LNCAP (cell line): ENCODE data around the gene RNASEH2B.

ENCODE experiments used
- TF ChIP-seq, protein P1 (sequence below): fragments of 450-650 bp; IDR thresholded peaks from 2 replicates; pipeline ENCODE4 v1.5.1; 2017; ENCODE audit warnings: mild to moderate bottlenecking

The RNASEH2B gene

DNA sequence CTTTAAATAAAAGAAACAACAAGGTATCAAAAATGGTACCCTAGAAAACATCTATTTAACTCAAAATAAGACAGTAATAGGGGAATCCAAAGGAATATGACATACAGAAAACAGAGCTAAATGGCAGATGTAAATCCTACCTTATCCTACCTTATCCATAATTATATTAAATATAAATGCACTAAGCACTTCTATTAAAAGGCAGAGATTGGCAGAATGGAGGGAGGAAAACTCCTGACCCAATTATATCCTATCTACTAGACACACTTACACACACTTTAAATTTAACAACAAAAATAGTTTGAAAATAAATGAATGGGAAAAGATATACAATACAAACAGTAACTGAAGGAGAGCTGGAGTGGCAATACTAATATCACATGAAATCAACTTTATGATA lies 14.4 kb downstream of the RNASEH2B start:
- TF ChIP-seq, protein P1, sequence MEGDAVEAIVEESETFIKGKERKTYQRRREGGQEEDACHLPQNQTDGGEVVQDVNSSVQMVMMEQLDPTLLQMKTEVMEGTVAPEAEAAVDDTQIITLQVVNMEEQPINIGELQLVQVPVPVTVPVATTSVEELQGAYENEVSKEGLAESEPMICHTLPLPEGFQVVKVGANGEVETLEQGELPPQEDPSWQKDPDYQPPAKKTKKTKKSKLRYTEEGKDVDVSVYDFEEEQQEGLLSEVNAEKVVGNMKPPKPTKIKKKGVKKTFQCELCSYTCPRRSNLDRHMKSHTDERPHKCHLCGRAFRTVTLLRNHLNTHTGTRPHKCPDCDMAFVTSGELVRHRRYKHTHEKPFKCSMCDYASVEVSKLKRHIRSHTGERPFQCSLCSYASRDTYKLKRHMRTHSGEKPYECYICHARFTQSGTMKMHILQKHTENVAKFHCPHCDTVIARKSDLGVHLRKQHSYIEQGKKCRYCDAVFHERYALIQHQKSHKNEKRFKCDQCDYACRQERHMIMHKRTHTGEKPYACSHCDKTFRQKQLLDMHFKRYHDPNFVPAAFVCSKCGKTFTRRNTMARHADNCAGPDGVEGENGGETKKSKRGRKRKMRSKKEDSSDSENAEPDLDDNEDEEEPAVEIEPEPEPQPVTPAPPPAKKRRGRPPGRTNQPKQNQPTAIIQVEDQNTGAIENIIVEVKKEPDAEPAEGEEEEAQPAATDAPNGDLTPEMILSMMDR: no peak

DNA sequence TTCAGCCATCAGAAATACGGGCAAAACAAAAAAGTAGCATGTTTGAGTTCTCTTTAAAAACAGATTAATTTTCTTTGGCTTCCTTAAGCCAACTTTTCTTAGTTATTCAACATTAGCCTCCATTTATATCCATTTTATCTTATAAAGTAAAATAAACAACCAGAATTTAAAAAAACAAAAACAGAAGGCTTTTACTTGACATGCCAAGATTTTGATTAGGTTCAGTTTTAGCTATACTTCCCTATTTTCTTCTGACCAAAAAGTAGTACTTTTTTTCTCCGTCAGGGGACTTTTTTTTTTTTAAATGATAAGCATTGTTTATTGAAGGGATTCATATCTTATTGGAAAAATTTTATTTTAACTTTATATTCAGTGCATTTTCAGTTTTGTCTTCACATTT lies 18.1 kb downstream of the RNASEH2B start:
- TF ChIP-seq, protein P1: no peak

DNA sequence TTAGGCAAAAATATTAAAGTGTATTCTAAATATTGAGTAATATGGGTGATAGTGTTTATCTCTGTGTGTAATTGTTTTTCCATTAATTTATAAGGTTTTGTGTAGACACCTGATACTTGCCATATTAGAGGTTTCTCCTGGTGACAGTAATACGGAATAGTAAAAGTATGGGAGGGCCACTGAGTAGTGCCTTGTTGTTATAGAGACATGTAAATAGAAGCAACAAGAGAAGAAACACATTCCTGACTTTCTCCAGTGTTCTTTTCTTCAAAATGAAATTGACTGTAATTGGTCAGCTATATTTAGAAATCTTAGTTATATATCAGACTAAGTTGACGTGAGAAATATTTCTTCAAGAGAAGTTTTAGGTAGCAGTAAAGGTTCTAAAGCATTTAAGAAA lies 18.5 kb downstream of the RNASEH2B start:
- TF ChIP-seq, protein P1: no peak

DNA sequence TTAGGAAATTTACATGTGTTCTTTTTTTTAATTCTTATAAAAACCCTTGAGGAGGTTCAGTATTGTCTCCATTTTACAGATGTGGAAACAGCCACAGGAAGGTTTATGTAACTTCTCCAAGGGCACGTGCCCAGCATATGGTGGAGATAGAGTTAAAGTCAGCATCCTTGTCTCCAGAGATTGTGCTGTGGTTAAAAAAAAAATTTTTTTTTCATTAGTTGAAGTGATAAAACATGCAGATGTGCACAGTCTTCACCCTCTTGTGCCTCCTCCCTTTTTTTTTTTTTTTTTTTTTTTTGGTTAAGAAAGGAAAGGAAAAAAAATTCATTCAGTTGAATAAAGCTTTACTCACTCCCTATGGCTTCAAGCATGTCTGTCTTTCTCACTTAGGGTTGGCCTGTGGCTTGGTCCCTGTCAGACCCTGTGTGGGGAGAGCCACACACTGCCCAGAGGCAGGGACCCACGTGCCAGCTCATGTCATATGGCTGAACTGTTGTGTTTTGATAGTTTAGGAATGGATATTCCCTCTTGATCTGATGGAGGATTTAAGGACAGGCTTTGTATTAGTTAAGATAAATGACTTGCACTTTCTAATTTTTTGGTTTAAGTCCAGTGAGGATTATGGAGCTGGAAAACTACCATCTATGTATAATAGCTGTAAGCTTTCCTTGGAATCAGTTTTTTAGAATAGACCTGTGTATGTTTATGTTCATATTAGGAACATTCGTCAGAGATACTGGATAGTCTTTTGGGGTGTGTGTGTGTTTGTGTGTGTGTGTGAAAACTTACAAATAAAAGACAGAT lies 19.3 kb downstream of the RNASEH2B start:
- TF ChIP-seq, protein P1: no peak

DNA sequence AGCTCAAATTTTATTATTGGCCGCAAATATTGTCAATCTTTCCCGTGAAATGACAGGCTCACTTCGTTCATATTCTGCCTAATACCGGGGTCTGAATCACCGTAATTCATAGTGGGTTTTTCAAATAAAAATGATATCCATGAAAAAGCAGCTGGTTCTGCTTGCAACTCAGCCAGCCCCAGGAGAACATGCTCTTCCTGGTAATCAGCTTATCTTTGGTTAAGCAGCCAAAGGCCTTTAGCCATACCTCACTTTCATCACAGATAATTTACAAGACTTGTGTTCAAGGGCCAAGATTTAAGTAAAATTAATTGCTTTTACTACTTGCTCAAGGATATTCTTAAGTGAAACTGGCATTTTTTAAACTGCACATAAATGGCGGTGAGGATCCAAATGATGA lies 22.5 kb downstream of the RNASEH2B start:
- TF ChIP-seq, protein P1: no peak

DNA sequence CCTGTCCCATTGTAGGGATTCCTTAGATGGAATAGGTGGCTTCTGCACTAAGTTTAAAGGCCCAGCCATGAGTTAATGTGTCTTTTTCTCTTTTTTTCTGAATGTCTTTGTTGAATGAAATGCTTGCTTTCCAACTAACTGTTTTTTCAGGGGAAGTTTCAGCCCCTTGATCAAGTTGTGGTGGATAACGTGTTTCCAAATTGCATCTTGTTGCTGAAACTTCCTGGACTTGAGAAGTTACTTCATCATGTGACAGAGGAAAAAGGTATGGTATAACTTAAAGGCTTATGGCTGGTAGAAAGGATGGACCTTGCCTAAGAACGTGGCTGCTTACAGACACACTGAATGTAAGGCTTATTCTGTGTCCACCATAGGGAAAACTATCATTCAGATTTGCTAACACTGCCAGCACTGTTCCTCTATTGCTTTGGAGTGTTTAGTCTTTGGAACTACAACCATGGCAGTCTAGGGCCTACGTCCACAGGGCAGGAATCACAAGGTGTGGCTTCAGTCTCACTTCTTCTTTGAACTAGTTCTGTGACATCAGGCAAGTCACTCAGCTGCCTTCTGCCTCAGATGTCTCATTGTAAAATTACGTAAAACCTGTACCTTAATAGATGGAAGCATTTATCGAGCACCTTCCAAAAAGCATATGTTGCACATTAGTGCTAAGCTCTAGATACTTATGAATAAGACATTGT lies 25.3 kb downstream of the RNASEH2B start:
- TF ChIP-seq, protein P1: no peak

DNA sequence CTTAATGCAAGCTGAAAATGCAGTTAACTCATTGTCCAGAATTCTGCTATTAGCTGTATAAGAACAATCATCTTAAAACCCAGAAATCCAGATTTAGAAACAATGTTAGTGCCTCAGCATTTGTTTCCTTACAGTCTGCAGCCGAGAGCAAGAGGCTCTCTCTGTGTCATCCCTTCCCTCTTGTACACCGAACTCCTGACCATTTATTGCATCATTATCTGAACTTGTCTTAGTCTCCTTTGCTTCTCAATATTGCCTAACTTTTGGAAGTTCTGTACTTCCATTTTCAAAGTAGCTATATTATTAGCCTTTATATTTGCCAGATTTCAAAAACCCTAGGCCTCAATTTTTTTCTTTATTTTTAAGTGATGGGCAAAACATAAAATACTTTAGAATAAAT lies 27.1 kb downstream of the RNASEH2B start:
- TF ChIP-seq, protein P1: no peak
